ENCODE measurements around the gene PLCL1. TPM values are rescaled to one million over a fixed set of nuclear protein-coding genes. Genes with fewer than 3 reads are reported as not detected.

PLCL1 gene
- total RNA-seq, 1 experiment from 2014 or later: not detected

DNA sequence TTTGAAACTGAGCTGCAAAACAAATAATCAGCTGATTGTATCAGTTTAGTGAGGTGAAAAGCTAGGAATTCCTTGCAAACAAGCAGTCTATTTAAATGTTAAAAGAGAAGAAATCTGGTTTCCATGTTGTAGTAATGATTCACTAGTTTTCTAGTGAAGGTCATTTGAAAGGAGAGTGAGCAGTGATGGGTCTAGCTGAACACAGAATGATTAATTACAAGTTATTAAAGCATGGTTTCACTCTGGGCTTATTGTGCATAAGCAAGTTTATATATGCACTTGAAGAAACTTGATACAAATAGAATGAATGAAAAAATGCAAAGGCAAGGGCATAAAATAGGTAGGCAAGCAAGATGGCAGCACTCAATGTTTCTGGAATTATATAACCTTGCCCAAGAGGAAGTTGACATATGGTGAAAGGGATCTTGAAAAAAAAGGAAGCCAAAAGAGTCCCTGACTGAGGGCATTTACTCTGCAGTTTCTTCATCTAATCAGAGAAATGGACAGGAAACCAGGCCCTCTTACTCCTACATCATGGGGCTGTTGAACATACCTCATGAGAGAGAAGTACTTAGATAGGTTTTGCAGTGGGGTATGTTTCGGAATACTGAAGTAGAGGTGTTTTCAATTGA, 53.2 kb downstream of the PLCL1 start:
- Histone ChIP-seq H3K9me2 (ENCODE audit: insufficient read depth) (no peaks in the 10 kb centered on the region), H3K36me3 (ENCODE audit: low read depth) (no peaks in the 10 kb centered on the region), H3K79me2 (ENCODE audit: low read depth) (no peaks in the 10 kb centered on the region), H3K27ac (no peak overlapping the region), H3K27me3 (ENCODE audit: insufficient read depth, low read depth) (no peaks in the 10 kb centered on the region), H3K4me2 (no peak overlapping the region), H3K9me3 (ENCODE audit: insufficient read depth, low read depth) (no peaks in the 10 kb centered on the region), H4K20me1 (ENCODE audit: insufficient read depth) (no peaks in the 10 kb centered on the region), H3K4me1 (replicated peaks; ENCODE audit: insufficient read depth) (no peaks in the 10 kb centered on the region), H3K4me3 (no peak overlapping the region), H3F3A (ENCODE audit: insufficient read depth, low read depth) (no peaks in the 10 kb centered on the region), H2AFZ (no peak overlapping the region)
- DNase-seq: no peak
- no peak for TF ChIP-seq EZH2 (IDR thresholded peaks at IDR 0.05; ENCODE audit: low read depth)
- no peak for TF ChIP-seq CTCF (conservative IDR thresholded peaks at IDR 0.05)
- ChIA-PET CTCF (no interaction called here), POLR2A (ENCODE audit: unreplicated experiment) (no interaction called here)
- intact Hi-C loops (cut with micrococcal nuclease; ENCODE audit: unreplicated experiment): no loop called here
- BruUV-seq (replicated peaks): no TSS peak

- Histone ChIP-seq H4K20me1 (ENCODE audit: insufficient read depth) (no peaks in the 10 kb centered on the region), H3K27me3 (ENCODE audit: insufficient read depth, low read depth) (no peaks in the 10 kb centered on the region), H3K79me2 (ENCODE audit: low read depth) (no peaks in the 10 kb centered on the region), H3K4me2 (no peak overlapping the region), H3K27ac (no peak overlapping the region), H2AFZ (no peak overlapping the region), H3K9me3 (ENCODE audit: insufficient read depth, low read depth) (no peaks in the 10 kb centered on the region), H3K4me3 (no peak overlapping the region), H3F3A (ENCODE audit: insufficient read depth, low read depth) (no peaks in the 10 kb centered on the region), H3K4me1 (replicated peaks; ENCODE audit: insufficient read depth) (no peaks in the 10 kb centered on the region), H3K9me2 (ENCODE audit: insufficient read depth) (no peaks in the 10 kb centered on the region), H3K36me3 (ENCODE audit: low read depth) (no peaks in the 10 kb centered on the region)
- intact Hi-C loops (cut with micrococcal nuclease; ENCODE audit: unreplicated experiment): no loop called here
- POLR2A ChIA-PET (ENCODE audit: unreplicated experiment): no interaction called here
- no peak for TF ChIP-seq CTCF (conservative IDR thresholded peaks at IDR 0.05)
- no peak for TF ChIP-seq EZH2 (IDR thresholded peaks at IDR 0.05; ENCODE audit: low read depth)
- BruUV-seq (replicated peaks): no TSS peak
- DNase-seq: no peak
- CTCF ChIA-PET: no interaction called here
These were observed 54.3 kb downstream of the PLCL1 start for GRCh38 chr2:197858607-197859140.

DNA sequence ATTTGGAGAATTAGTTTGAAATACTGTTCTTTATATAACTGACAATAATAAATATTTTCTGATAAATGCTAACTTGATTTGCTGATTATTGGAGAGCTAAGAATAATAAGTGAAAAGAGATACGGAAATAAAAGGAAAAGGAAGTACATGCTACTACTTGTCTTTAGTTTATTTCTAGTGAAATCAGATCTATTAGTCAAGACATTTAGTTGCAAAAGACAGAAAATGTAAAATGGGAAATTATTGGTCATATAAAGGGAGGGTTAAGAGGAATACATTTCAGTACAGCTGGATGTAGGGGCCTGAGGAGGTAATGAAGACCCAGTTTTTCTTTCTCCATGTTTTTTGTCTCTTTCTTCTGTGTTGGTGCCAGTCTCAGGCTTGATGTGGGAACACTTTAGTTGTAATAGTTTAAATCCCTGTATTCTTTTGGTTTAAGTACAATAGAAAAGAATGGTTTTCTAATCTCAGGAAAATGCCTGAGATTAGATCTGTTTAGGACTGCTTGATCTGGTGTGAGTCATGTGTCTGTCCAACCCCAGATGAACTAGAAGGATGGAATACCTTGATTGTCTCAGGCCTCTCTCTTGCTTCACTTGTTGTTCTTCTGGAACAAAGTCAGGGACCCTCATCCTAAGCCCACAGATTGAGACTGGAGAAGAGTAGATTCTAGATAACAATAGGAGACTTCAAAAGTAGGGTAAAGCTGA, 58.0 kb downstream of the PLCL1 start:
- intact Hi-C loops (cut with micrococcal nuclease; ENCODE audit: unreplicated experiment): no loop called here
- Histone ChIP-seq H3K27me3 (ENCODE audit: insufficient read depth, low read depth) (no peaks in the 10 kb centered on the region), H3K36me3 (ENCODE audit: low read depth) (no peaks in the 10 kb centered on the region), H2AFZ (no peak overlapping the region), H3K4me2 (no peak overlapping the region), H3K9me2 (ENCODE audit: insufficient read depth) (no peaks in the 10 kb centered on the region), H3K4me3 (no peak overlapping the region), H3K4me1 (replicated peaks; ENCODE audit: insufficient read depth) (no peaks in the 10 kb centered on the region), H4K20me1 (ENCODE audit: insufficient read depth) (no peaks in the 10 kb centered on the region), H3F3A (ENCODE audit: insufficient read depth, low read depth) (no peaks in the 10 kb centered on the region), H3K79me2 (ENCODE audit: low read depth) (no peaks in the 10 kb centered on the region), H3K9me3 (ENCODE audit: insufficient read depth, low read depth) (no peaks in the 10 kb centered on the region), H3K27ac (no peak overlapping the region)
- POLR2A ChIA-PET (ENCODE audit: unreplicated experiment): no interaction called here
- BruUV-seq (replicated peaks): no TSS peak
- DNase-seq: no peak
- TF ChIP-seq CTCF (conservative IDR thresholded peaks at IDR 0.05) (no peak), EZH2 (IDR thresholded peaks at IDR 0.05; ENCODE audit: low read depth) (no peak)
- CTCF ChIA-PET: no interaction called here

Data from PC-9 (cell line).